Measurements from ENCODE around the gene FUT7. TPM values are rescaled to one million over a fixed set of nuclear protein-coding genes. Genes with fewer than 3 reads are reported as not detected.

The FUT7 gene
- total and polyA plus RNA-seq, 2 donors from 2014 or later = 0.60 TPM; not detected in 1

GRCh38 chr9:136995362-136995761 is 36.5 kb downstream of the FUT7 start:
- H3K4me3 ChIP-seq (ENCODE audit: low read length in 3 of 3) = no peak overlapping the region
- peaks cover 0 to 20% (median 10%) of the 10 kb centered on the region in 3 donors for H3K4me1 ChIP-seq (ENCODE audit: control insufficient read depth in 2 of 3, insufficient read depth in 2 of 3, low read depth in 1 of 3, low read length in 3 of 3)
- H3K27me3 ChIP-seq (ENCODE audit: control insufficient read depth, insufficient read depth, low read length) = no peaks in the 10 kb centered on the region
- TF ChIP-seq CTCF (IDR thresholded peaks at IDR 0.05; ENCODE audit: borderline replicate concordance, extremely low read depth, insufficient read depth) = no peak
- intact Hi-C loops (cut with DNase I) = no loop called here
- no peaks in the 10 kb centered on the region for H3K9me3 ChIP-seq (ENCODE audit: control insufficient read depth in 2 of 3, insufficient read depth in 1 of 3, low read length in 3 of 3)
- H3K36me3 ChIP-seq (ENCODE audit: control insufficient read depth in 2 of 3, insufficient read depth in 3 of 3, low read length in 3 of 3) = peaks cover 0 to 5% (median 0%) of the 10 kb centered on the region in 3 donors
- H3K9ac ChIP-seq (ENCODE audit: low read length in 3 of 3) = no peak overlapping the region
- H3K27ac ChIP-seq (ENCODE audit: low read depth in 2 of 2, low read length in 2 of 2) = no peak overlapping the region
- no peak for DNase-seq
- no peak for FAIRE-seq

- H3K36me3 ChIP-seq (ENCODE audit: control insufficient read depth in 2 of 3, insufficient read depth in 3 of 3, low read length in 3 of 3) = peaks cover 0 to 5% (median 0%) of the 10 kb centered on the region in 3 donors
- H3K9ac ChIP-seq (ENCODE audit: low read length in 3 of 3) = no peak overlapping the region
- H3K4me1 ChIP-seq (ENCODE audit: control insufficient read depth in 2 of 3, insufficient read depth in 2 of 3, low read depth in 1 of 3, low read length in 3 of 3) = peaks cover 0 to 20% (median 10%) of the 10 kb centered on the region in 3 donors
- H3K9me3 ChIP-seq (ENCODE audit: control insufficient read depth in 2 of 3, insufficient read depth in 1 of 3, low read length in 3 of 3) = no peaks in the 10 kb centered on the region
- no peaks in the 10 kb centered on the region for H3K27me3 ChIP-seq (ENCODE audit: control insufficient read depth, insufficient read depth, low read length)
- no peak overlapping the region for H3K27ac ChIP-seq (ENCODE audit: low read depth in 2 of 2, low read length in 2 of 2)
- DNase-seq (peak in 4 of 5 donors; percentile 32 to 73 (median 59)), FAIRE-seq (no peak)
- H3K4me3 ChIP-seq (ENCODE audit: low read length in 3 of 3) = no peak overlapping the region
- TF ChIP-seq CTCF (IDR thresholded peaks at IDR 0.05; ENCODE audit: borderline replicate concordance, extremely low read depth, insufficient read depth) = no peak
- intact Hi-C loops (cut with DNase I) = no loop called here
Measured at GRCh38 chr9:136994888-136995230, 37.0 kb downstream of the FUT7 start.

GRCh38 chr9:136994180-136994887 is 37.6 kb downstream of the FUT7 start:
- no peak overlapping the region for H3K4me3 ChIP-seq (ENCODE audit: low read length in 3 of 3)
- H3K9ac ChIP-seq (ENCODE audit: low read length in 3 of 3) = no peak overlapping the region
- no peaks in the 10 kb centered on the region for H3K27me3 ChIP-seq (ENCODE audit: control insufficient read depth, insufficient read depth, low read length)
- H3K4me1 ChIP-seq (ENCODE audit: control insufficient read depth in 2 of 3, insufficient read depth in 2 of 3, low read depth in 1 of 3, low read length in 3 of 3) = peaks cover 0 to 20% (median 10%) of the 10 kb centered on the region in 3 donors
- no peak for TF ChIP-seq CTCF (IDR thresholded peaks at IDR 0.05; ENCODE audit: borderline replicate concordance, extremely low read depth, insufficient read depth)
- FAIRE-seq = no peak
- no peak overlapping the region for H3K27ac ChIP-seq (ENCODE audit: low read depth in 2 of 2, low read length in 2 of 2)
- H3K36me3 ChIP-seq (ENCODE audit: control insufficient read depth in 2 of 3, insufficient read depth in 3 of 3, low read length in 3 of 3) = peaks cover 0 to 5% (median 0%) of the 10 kb centered on the region in 3 donors
- intact Hi-C loops (cut with DNase I) = no loop called here
- no peak for DNase-seq
- H3K9me3 ChIP-seq (ENCODE audit: control insufficient read depth in 2 of 3, insufficient read depth in 1 of 3, low read length in 3 of 3) = no peaks in the 10 kb centered on the region
